Measurements from ENCODE around the gene ATG7. TPM values are rescaled to one million over a fixed set of nuclear protein-coding genes. Genes with fewer than 3 reads are reported as not detected.

ATG7 gene
- total and polyA plus RNA-seq, 2 donors from 2014 or later = 15.3 to 54.9 TPM

- FAIRE-seq = no peak
Observed at GRCh38 chr3:11244121-11244677, 28.0 kb upstream of the ATG7 start.

GRCh38 chr3:11245276-11245675 is 26.9 kb upstream of the ATG7 start:
- no peak overlapping the region for H3K4me3 ChIP-seq (ENCODE audit: low read length in 3 of 3)
- H3K4me1 ChIP-seq (ENCODE audit: control insufficient read depth in 2 of 3, insufficient read depth in 2 of 3, low read depth in 1 of 3, low read length in 3 of 3) = no peaks in the 10 kb centered on the region
- FAIRE-seq (no peak), DNase-seq (no peak)
- H3K27me3 ChIP-seq (ENCODE audit: control insufficient read depth, insufficient read depth, low read length) = no peaks in the 10 kb centered on the region
- H3K27ac ChIP-seq (ENCODE audit: low read depth in 2 of 2, low read length in 2 of 2) = no peak overlapping the region
- no peak for TF ChIP-seq CTCF (IDR thresholded peaks at IDR 0.05; ENCODE audit: borderline replicate concordance, extremely low read depth, insufficient read depth)
- H3K9ac ChIP-seq (ENCODE audit: low read length in 3 of 3) = no peak overlapping the region
- intact Hi-C loops (cut with DNase I) = no loop called here
- no peaks in the 10 kb centered on the region for H3K9me3 ChIP-seq (ENCODE audit: control insufficient read depth in 2 of 3, insufficient read depth in 1 of 3, low read length in 3 of 3)
- no peaks in the 10 kb centered on the region for H3K36me3 ChIP-seq (ENCODE audit: control insufficient read depth in 2 of 3, insufficient read depth in 3 of 3, low read length in 3 of 3)

More at GRCh38 chr3:11244121-11244677, 28.0 kb upstream of the ATG7 start:
- no peak overlapping the region for H3K9ac ChIP-seq (ENCODE audit: low read length in 3 of 3)
- H3K27ac ChIP-seq (ENCODE audit: low read depth in 2 of 2, low read length in 2 of 2) = no peak overlapping the region
- intact Hi-C loops (cut with DNase I) = no loop called here
- H3K27me3 ChIP-seq (ENCODE audit: control insufficient read depth, insufficient read depth, low read length) = no peaks in the 10 kb centered on the region
- no peak for DNase-seq
- H3K4me3 ChIP-seq (ENCODE audit: low read length in 3 of 3) = no peak overlapping the region
- no peaks in the 10 kb centered on the region for H3K4me1 ChIP-seq (ENCODE audit: control insufficient read depth in 2 of 3, insufficient read depth in 2 of 3, low read depth in 1 of 3, low read length in 3 of 3)
- H3K36me3 ChIP-seq (ENCODE audit: control insufficient read depth in 2 of 3, insufficient read depth in 3 of 3, low read length in 3 of 3) = no peaks in the 10 kb centered on the region
- TF ChIP-seq CTCF (IDR thresholded peaks at IDR 0.05; ENCODE audit: borderline replicate concordance, extremely low read depth, insufficient read depth) = no peak
- no peaks in the 10 kb centered on the region for H3K9me3 ChIP-seq (ENCODE audit: control insufficient read depth in 2 of 3, insufficient read depth in 1 of 3, low read length in 3 of 3)

- Histone ChIP-seq H3K36me3 (ENCODE audit: control insufficient read depth in 2 of 3, insufficient read depth in 3 of 3, low read length in 3 of 3) (no peaks in the 10 kb centered on the region), H3K4me1 (ENCODE audit: control insufficient read depth in 2 of 3, insufficient read depth in 2 of 3, low read depth in 1 of 3, low read length in 3 of 3) (no peaks in the 10 kb centered on the region), H3K9ac (ENCODE audit: low read length in 3 of 3) (no peak overlapping the region), H3K27me3 (ENCODE audit: control insufficient read depth, insufficient read depth, low read length) (no peaks in the 10 kb centered on the region), H3K27ac (ENCODE audit: low read depth in 2 of 2, low read length in 2 of 2) (no peak overlapping the region), H3K9me3 (ENCODE audit: control insufficient read depth in 2 of 3, insufficient read depth in 1 of 3, low read length in 3 of 3) (no peaks in the 10 kb centered on the region), H3K4me3 (ENCODE audit: low read length in 3 of 3) (no peak overlapping the region)
- intact Hi-C loops (cut with DNase I) = no loop called here
- DNase-seq = no peak
- no peak for FAIRE-seq
- no peak for TF ChIP-seq CTCF (IDR thresholded peaks at IDR 0.05; ENCODE audit: borderline replicate concordance, extremely low read depth, insufficient read depth)
Observed at GRCh38 chr3:11245827-11246662, 26.2 kb upstream of the ATG7 start.

Data from kidney (tissue), 14 donors.